ENCODE results near the gene GLI1. TPM values are rescaled to one million over a fixed set of nuclear protein-coding genes. Genes with fewer than 3 reads are reported as not detected.

The GLI1 gene
- total and polyA plus RNA-seq, 2 of the 13 experiments (the other 11 are each of a cell fraction or from before 2014, with no cell fraction given): 0.09 to 0.20 TPM

GRCh38 chr12:57430931-57431566 lies 28.5 kb upstream of the GLI1 start, which contains the start of gene R3HDM2 (continued):
- TF ChIP-seq ZNF512 (CRISPR knock-in tag; IDR thresholded peaks at IDR 0.05) (no peak), FOXO1 (CRISPR knock-in tag; IDR thresholded peaks at IDR 0.05) (peak; percentile 66; the same call in 1 of the 2 replicates), TCF7L2 (IDR thresholded peaks at IDR 0.05; ENCODE audit: low read depth, low read length) (no peak), RBFOX2 (IDR thresholded peaks at IDR 0.05; ENCODE audit: low read depth, low read length) (peak; percentile 98), HOXA9 (CRISPR knock-in tag; IDR thresholded peaks at IDR 0.05; ENCODE audit: borderline replicate concordance) (0 out of 2 replicates have a peak, but pooled peaks have one; percentile 56), HNF4G (IDR thresholded peaks at IDR 0.05; ENCODE audit: borderline replicate concordance, low read depth, low read length) (no peak; the same call in 1 of the 2 replicates), HNF4G (CRISPR knock-in tag; IDR thresholded peaks at IDR 0.05; ENCODE audit: borderline replicate concordance, low read depth) (no peak), ZBTB42 (CRISPR knock-in tag; IDR thresholded peaks at IDR 0.05) (0 out of 2 replicates have a peak, but pooled peaks have one; percentile 70), GZF1 (CRISPR knock-in tag; IDR thresholded peaks at IDR 0.05) (peak; percentile 65; the same call in 1 of the 2 replicates), KLF9 (CRISPR knock-in tag; IDR thresholded peaks at IDR 0.05; ENCODE audit: low read depth) (no peak), ZSCAN25 (CRISPR knock-in tag; IDR thresholded peaks at IDR 0.05) (peak; percentile 55; the same call in 1 of the 2 replicates), HDAC1 (CRISPR knock-in tag; IDR thresholded peaks at IDR 0.05) (peak; percentile 84), KLF12 (CRISPR knock-in tag; IDR thresholded peaks at IDR 0.05; ENCODE audit: borderline replicate concordance) (no peak), ZNF335 (CRISPR knock-in tag; IDR thresholded peaks at IDR 0.05) (peak; percentile 20; the same call in 1 of the 2 replicates), SUZ12 (IDR thresholded peaks at IDR 0.05; ENCODE audit: low read depth, low read length) (no peak), ARNT2 (CRISPR knock-in tag; IDR thresholded peaks at IDR 0.05; ENCODE audit: low read depth) (peak; percentile 78), TFDP2 (CRISPR knock-in tag; IDR thresholded peaks at IDR 0.05) (peak; percentile 94), ZNF264 (CRISPR knock-in tag; IDR thresholded peaks at IDR 0.05) (0 out of 2 replicates have a peak, but pooled peaks have one; percentile 51), ZNF772 (CRISPR knock-in tag; IDR thresholded peaks at IDR 0.05) (peak; percentile 84)
- TF ChIP-seq, protein P1, sequence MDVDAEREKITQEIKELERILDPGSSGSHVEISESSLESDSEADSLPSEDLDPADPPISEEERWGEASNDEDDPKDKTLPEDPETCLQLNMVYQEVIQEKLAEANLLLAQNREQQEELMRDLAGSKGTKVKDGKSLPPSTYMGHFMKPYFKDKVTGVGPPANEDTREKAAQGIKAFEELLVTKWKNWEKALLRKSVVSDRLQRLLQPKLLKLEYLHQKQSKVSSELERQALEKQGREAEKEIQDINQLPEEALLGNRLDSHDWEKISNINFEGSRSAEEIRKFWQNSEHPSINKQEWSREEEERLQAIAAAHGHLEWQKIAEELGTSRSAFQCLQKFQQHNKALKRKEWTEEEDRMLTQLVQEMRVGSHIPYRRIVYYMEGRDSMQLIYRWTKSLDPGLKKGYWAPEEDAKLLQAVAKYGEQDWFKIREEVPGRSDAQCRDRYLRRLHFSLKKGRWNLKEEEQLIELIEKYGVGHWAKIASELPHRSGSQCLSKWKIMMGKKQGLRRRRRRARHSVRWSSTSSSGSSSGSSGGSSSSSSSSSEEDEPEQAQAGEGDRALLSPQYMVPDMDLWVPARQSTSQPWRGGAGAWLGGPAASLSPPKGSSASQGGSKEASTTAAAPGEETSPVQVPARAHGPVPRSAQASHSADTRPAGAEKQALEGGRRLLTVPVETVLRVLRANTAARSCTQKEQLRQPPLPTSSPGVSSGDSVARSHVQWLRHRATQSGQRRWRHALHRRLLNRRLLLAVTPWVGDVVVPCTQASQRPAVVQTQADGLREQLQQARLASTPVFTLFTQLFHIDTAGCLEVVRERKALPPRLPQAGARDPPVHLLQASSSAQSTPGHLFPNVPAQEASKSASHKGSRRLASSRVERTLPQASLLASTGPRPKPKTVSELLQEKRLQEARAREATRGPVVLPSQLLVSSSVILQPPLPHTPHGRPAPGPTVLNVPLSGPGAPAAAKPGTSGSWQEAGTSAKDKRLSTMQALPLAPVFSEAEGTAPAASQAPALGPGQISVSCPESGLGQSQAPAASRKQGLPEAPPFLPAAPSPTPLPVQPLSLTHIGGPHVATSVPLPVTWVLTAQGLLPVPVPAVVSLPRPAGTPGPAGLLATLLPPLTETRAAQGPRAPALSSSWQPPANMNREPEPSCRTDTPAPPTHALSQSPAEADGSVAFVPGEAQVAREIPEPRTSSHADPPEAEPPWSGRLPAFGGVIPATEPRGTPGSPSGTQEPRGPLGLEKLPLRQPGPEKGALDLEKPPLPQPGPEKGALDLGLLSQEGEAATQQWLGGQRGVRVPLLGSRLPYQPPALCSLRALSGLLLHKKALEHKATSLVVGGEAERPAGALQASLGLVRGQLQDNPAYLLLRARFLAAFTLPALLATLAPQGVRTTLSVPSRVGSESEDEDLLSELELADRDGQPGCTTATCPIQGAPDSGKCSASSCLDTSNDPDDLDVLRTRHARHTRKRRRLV (CRISPR knock-in tag; IDR thresholded peaks at IDR 0.05): no peak
- TF ChIP-seq, protein P2, sequence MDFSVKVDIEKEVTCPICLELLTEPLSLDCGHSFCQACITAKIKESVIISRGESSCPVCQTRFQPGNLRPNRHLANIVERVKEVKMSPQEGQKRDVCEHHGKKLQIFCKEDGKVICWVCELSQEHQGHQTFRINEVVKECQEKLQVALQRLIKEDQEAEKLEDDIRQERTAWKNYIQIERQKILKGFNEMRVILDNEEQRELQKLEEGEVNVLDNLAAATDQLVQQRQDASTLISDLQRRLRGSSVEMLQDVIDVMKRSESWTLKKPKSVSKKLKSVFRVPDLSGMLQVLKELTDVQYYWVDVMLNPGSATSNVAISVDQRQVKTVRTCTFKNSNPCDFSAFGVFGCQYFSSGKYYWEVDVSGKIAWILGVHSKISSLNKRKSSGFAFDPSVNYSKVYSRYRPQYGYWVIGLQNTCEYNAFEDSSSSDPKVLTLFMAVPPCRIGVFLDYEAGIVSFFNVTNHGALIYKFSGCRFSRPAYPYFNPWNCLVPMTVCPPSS (IDR thresholded peaks at IDR 0.05): no peak

Measured in HepG2 (cell line).